Kidney epithelial cell (primary cell): ENCODE results near the gene TMEM97. TPM values are rescaled to one million over a fixed set of nuclear protein-coding genes. Genes with fewer than 3 reads are reported as not detected.

ENCODE experiments used
- DNase-seq: peaks from one replicate; pipeline ENCODE4 v3.0.0-alpha.2; 2010; ENCODE audit warnings: low read depth
- H3K27me3 ChIP-seq: 2 replicates; pipeline ENCODE4 v1.6.0; 2011; ENCODE audit warnings: low read length; ENCODE audit not compliant: control insufficient read depth, insufficient read depth
- H3K36me3 ChIP-seq: 2 replicates; pipeline ENCODE4 v1.5.1; 2011; ENCODE audit warnings: low read length; ENCODE audit not compliant: control insufficient read depth, insufficient read depth
- H3K4me3 ChIP-seq: 2 replicates; pipeline ENCODE4 v1.5.1; 2011; ENCODE audit warnings: low read depth, mild to moderate bottlenecking, control low read depth, low read length
- total RNA-seq: library from RNA; depleted of rRNA; stranded (reverse); fragments of >200 nt; gene quantifications from 2 replicates; pipeline ENCODE4 v1.2.3, GENCODE V29; 2015
- TF ChIP-seq, protein P1 (sequence below): IDR thresholded peaks from 2 replicates; pipeline ENCODE4 v1.5.1; 2011; ENCODE audit warnings: mild to moderate bottlenecking, moderate library complexity, low read length, control low read depth, inconsistent platforms; ENCODE audit not compliant: insufficient read depth, poor library complexity, severe bottlenecking

Gene TMEM97
- total RNA-seq, 1 donor from 2014 or later, result 25.1 TPM

DNA sequence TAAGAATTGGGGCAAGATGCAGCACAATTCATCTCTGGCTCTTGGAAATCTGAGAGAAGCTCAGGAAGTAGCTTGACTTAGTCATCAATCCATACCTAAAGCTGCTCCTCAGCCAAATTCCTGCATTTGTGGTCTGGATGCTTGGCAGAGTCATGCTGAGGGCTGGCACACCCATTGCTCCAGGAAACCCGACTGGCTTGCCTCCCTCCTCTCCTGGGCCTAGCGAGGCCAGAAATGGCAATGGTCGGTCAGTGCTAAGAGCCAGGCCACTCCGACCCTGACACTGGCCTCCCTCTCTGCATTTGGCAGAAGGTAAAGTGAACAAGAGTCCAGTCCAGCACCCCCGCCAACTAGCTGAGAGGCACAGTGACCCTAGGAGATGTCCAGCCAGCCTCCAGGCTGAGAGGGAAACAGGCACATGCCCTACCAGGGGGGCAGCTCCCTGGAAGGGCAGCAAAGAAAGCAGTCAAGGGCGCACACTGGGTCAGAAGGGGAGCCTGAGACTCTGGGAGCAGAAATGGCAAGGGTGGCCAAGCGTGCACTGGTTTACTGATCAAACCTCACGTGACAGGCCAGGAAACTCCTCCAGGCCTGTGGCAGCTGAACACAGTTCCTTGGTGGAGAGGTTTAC, 28.4 kb downstream of the TMEM97 start:
- H3K36me3 ChIP-seq, result peaks cover 6% of the 10 kb centered on the region
- DNase-seq, result peak; percentile 80
- no peak overlapping the region for H3K4me3 ChIP-seq
- TF ChIP-seq, protein P1, sequence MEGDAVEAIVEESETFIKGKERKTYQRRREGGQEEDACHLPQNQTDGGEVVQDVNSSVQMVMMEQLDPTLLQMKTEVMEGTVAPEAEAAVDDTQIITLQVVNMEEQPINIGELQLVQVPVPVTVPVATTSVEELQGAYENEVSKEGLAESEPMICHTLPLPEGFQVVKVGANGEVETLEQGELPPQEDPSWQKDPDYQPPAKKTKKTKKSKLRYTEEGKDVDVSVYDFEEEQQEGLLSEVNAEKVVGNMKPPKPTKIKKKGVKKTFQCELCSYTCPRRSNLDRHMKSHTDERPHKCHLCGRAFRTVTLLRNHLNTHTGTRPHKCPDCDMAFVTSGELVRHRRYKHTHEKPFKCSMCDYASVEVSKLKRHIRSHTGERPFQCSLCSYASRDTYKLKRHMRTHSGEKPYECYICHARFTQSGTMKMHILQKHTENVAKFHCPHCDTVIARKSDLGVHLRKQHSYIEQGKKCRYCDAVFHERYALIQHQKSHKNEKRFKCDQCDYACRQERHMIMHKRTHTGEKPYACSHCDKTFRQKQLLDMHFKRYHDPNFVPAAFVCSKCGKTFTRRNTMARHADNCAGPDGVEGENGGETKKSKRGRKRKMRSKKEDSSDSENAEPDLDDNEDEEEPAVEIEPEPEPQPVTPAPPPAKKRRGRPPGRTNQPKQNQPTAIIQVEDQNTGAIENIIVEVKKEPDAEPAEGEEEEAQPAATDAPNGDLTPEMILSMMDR, result no peak
- no peaks in the 10 kb centered on the region for H3K27me3 ChIP-seq

DNA sequence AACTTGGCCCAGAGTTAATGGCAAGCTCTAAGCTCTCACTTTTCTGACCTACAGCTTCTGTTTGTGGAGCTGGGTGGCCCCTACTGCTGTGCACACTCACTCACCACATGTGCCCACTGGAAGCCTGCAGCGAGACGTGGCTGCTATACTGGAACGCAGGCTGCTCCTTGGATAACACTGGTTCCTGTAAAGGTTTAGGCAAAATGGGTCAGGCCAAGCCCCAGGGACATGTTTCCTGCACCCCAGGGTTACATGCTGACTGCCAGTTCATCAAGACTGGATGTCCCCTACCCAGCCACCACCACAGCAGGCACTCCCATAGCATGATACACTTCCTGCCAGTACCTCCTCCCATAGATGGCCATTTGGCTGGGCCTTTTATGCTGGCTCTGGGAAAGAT, 30.0 kb downstream of the TMEM97 start:
- Histone ChIP-seq H3K27me3 (no peaks in the 10 kb centered on the region), H3K36me3 (peaks cover 6% of the 10 kb centered on the region)
- TF ChIP-seq, protein P1, result no peak

DNA sequence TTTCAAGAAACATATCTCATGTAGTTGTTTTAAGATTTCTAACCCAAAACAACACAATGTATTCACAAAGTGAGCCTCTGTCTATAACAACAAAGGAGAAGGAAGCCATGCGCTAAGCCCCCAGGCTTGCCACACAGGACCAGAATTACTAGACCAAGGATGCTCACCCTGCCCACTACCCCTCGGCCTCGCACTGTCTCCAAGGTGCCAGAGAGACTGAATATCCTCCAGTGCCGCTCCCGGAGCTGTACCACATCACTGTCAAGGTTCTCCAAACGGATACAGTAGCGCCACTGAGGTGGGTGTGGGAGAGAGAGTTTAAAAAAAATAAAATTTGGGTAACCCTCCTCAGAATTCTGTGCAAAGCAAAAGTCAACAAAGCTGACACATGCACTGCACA, 31.3 kb downstream of the TMEM97 start:
- Histone ChIP-seq H3K36me3 (peaks cover 6% of the 10 kb centered on the region), H3K4me3 (no peak overlapping the region), H3K27me3 (no peaks in the 10 kb centered on the region)
- TF ChIP-seq, protein P1, result no peak
- DNase-seq, result no peak

More for the DNA sequence above, 30.0 kb downstream of the TMEM97 start:
- no peak overlapping the region for H3K4me3 ChIP-seq
- DNase-seq, result no peak

DNA sequence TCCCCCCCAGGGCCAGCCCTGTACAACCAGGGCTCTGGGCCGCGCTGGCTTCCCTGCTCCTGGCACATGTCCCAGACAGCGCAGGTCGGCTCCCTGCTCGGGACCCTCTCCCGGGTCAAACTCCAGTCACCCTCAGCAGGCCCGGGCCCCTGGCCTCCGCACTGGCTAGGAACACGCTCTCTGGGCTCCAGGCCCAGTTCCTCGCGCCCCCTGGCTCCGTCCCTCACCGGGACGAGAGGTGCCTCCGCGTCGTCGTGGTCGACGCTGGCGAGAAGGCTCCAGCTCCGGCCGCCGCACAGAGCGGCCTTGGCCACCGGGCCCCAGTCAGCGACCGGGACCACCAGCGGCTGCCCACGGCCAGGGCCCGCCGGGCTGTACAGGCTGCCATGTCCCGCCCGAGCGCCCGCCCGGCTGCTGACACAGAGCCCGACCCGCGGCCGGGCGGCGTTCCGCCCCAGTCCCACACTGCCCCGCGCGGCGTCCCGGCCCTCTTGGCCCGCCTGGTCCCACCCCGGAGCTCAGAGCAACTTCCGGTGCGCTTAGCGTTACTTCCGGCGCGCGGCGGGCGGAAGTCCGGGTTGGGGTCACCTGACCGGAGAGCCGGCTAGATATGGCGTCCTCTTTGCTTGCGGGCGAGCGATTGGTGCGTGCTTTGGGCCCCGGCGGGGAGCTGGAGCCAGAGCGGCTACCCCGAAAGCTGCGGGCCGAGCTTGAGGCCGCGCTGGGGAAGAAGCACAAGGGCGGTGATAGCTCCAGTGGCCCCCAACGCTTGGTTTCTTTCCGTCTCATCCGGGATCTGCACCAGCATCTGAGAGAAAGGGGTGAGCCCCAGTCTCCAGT, 38.3 kb downstream of the TMEM97 start, which contains the start of gene POLDIP2:
POLDIP2 (minus strand) TSS at position 467 of the 840 bp plus-strand sequence; CDS start at position 388, 79 bp downstream.
- TF ChIP-seq, protein P1, result no peak
- Histone ChIP-seq H3K36me3 (no peaks in the 10 kb centered on the region), H3K27me3 (no peaks in the 10 kb centered on the region), H3K4me3 (peak within 1 kb of the TSS; percentile 98)
- peak; percentile 71 for DNase-seq

DNA sequence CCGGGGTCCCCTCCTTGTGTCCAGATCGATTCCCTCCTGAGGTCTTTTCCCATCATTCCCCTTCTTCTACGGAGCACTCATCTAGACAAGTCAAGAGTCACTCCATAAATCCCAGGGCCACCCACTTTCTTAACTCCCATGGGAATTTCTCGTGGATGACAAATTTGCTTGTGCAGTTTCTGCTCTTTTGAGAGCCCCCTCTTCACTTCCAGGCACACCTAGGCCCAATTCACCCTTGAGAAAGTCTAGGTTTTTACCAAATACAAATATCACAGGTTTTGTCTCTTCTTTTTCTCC, 38.8 kb downstream of the TMEM97 start:
- DNase-seq, result no peak
- Histone ChIP-seq H3K4me3 (peak overlapping the region; percentile 98), H3K36me3 (peaks cover 1% of the 10 kb centered on the region), H3K27me3 (no peaks in the 10 kb centered on the region)
- TF ChIP-seq, protein P1, result no peak
